Left ventricle myocardium inferior (tissue), 1 donor: ENCODE data around the gene TNRC6B. TPM values are rescaled to one million over a fixed set of nuclear protein-coding genes. Genes with fewer than 3 reads are reported as not detected.

Experiments
- DNase-seq: peaks from one replicate; pipeline ENCODE4 v3.0.0-alpha.2; 2020
- H3K27ac ChIP-seq: fragments of 200-600 bp; replicated peaks from 2 replicates; pipeline ENCODE4 v1.8.0; 2021
- H3K27me3 ChIP-seq: fragments of 200-600 bp; 2 replicates; pipeline ENCODE4 v1.8.0; 2021; ENCODE audit warnings: low read depth
- H3K36me3 ChIP-seq: fragments of 200-600 bp; 2 replicates; pipeline ENCODE4 v1.8.0; 2021
- H3K4me1 ChIP-seq: fragments of 200-600 bp; 2 replicates; pipeline ENCODE4 v1.8.0; 2021
- H3K4me3 ChIP-seq: fragments of 200-600 bp; 2 replicates; pipeline ENCODE4 v1.8.0; 2021; ENCODE audit warnings: mild to moderate bottlenecking, moderate library complexity
- H3K9me3 ChIP-seq: fragments of 200-600 bp; replicated peaks from 2 replicates; pipeline ENCODE4 v1.8.0; 2021
- CTCF ChIP-seq: fragments of 200-600 bp; IDR thresholded peaks from 2 replicates; pipeline ENCODE4 v1.8.0; 2021; ENCODE audit warnings: antibody characterized with exemption, mild to moderate bottlenecking, borderline replicate concordance
- intact Hi-C: fragments of 100-400 bp; cut with micrococcal nuclease; formaldehyde crosslinking; loops from one replicate; pipeline ENCODE4 v1.11.0; 2022
- total RNA-seq: library from RNA; stranded (reverse); fragmentation: NEBNext Ultra II Directional; extraction: Animal tissue kit (Norgen Biotek cat#: 25700); gene quantifications from one replicate; pipeline ENCODE4 v1.2.1, GENCODE V29; 2021
- donor health status: DM: no; HTN: yes; CAD: no; lungs with severe emphysema.

TNRC6B gene
- total RNA-seq, 1 donor from 2014 or later = 43.8 TPM

- H3K9me3 ChIP-seq = no peaks in the 10 kb centered on the region
- H3K27ac ChIP-seq = no peak overlapping the region
- H3K4me1 ChIP-seq = peaks cover 3% of the 10 kb centered on the region
- intact Hi-C loops = no loop called here
- no peaks in the 10 kb centered on the region for H3K27me3 ChIP-seq
- no peak for TF ChIP-seq CTCF
- H3K36me3 ChIP-seq = peaks cover 7% of the 10 kb centered on the region
- no peak overlapping the region for H3K4me3 ChIP-seq
- DNase-seq = no peak
Measured at GRCh38 chr22:40334899-40335298, 157.2 kb downstream of the TNRC6B start.

- H3K9me3 ChIP-seq = no peaks in the 10 kb centered on the region
- peaks cover 7% of the 10 kb centered on the region for H3K36me3 ChIP-seq
- no peak for DNase-seq
- no peaks in the 10 kb centered on the region for H3K27me3 ChIP-seq
- H3K4me1 ChIP-seq = peaks cover 3% of the 10 kb centered on the region
- TF ChIP-seq CTCF = no peak
- H3K27ac ChIP-seq = no peak overlapping the region
- intact Hi-C loops = no loop called here
- H3K4me3 ChIP-seq = no peak overlapping the region
Measured at GRCh38 chr22:40335358-40335757, 157.6 kb downstream of the TNRC6B start.

- H3K36me3 ChIP-seq = no peaks in the 10 kb centered on the region
- TF ChIP-seq CTCF = no peak
- no peaks in the 10 kb centered on the region for H3K9me3 ChIP-seq
- intact Hi-C loops = no loop called here
- no peaks in the 10 kb centered on the region for H3K4me1 ChIP-seq
- no peaks in the 10 kb centered on the region for H3K27me3 ChIP-seq
- no peak overlapping the region for H3K4me3 ChIP-seq
- no peak for DNase-seq
- no peak overlapping the region for H3K27ac ChIP-seq
Measured at GRCh38 chr22:40340044-40340443, 162.3 kb downstream of the TNRC6B start.

GRCh38 chr22:40341604-40342003, 163.9 kb downstream of the TNRC6B start:
- no peak for TF ChIP-seq CTCF
- intact Hi-C loops = no loop called here

GRCh38 chr22:40342521-40342920, 164.8 kb downstream of the TNRC6B start:
- Histone ChIP-seq H3K4me3 (no peak overlapping the region), H3K27me3 (no peaks in the 10 kb centered on the region), H3K4me1 (peaks cover 22% of the 10 kb centered on the region), H3K27ac (no peak overlapping the region), H3K9me3 (no peaks in the 10 kb centered on the region), H3K36me3 (no peaks in the 10 kb centered on the region)
- no peak for DNase-seq
- intact Hi-C loops = no loop called here
- TF ChIP-seq CTCF = no peak

More at GRCh38 chr22:40341604-40342003, 163.9 kb downstream of the TNRC6B start:
- no peak for DNase-seq
- Histone ChIP-seq H3K27ac (no peak overlapping the region), H3K27me3 (no peaks in the 10 kb centered on the region), H3K4me3 (no peak overlapping the region), H3K9me3 (no peaks in the 10 kb centered on the region), H3K4me1 (peaks cover 13% of the 10 kb centered on the region), H3K36me3 (no peaks in the 10 kb centered on the region)

GRCh38 chr22:40345271-40345670, 167.5 kb downstream of the TNRC6B start:
- intact Hi-C loops = no loop called here
- H3K27me3 ChIP-seq = no peaks in the 10 kb centered on the region
- peaks cover 13% of the 10 kb centered on the region for H3K36me3 ChIP-seq
- H3K4me3 ChIP-seq = peak overlapping the region; percentile 86
- no peak for TF ChIP-seq CTCF
- no peaks in the 10 kb centered on the region for H3K9me3 ChIP-seq
- peak overlapping the region; percentile 95 for H3K27ac ChIP-seq
- no peak for DNase-seq
- peaks cover 39% of the 10 kb centered on the region for H3K4me1 ChIP-seq
